NCI-H2107 (cell line): Measurements from ENCODE around the gene ARFRP1.

ENCODE experiments used
- DNase-seq: peaks from one replicate; lab custom pipeline; 2025; lab: John Stamatoyannopoulos, UW

ARFRP1 gene

GRCh38 chr20:63690898-63691710, 16.7 kb downstream of the ARFRP1 start:
- DNase-seq, result no peak

DNA sequence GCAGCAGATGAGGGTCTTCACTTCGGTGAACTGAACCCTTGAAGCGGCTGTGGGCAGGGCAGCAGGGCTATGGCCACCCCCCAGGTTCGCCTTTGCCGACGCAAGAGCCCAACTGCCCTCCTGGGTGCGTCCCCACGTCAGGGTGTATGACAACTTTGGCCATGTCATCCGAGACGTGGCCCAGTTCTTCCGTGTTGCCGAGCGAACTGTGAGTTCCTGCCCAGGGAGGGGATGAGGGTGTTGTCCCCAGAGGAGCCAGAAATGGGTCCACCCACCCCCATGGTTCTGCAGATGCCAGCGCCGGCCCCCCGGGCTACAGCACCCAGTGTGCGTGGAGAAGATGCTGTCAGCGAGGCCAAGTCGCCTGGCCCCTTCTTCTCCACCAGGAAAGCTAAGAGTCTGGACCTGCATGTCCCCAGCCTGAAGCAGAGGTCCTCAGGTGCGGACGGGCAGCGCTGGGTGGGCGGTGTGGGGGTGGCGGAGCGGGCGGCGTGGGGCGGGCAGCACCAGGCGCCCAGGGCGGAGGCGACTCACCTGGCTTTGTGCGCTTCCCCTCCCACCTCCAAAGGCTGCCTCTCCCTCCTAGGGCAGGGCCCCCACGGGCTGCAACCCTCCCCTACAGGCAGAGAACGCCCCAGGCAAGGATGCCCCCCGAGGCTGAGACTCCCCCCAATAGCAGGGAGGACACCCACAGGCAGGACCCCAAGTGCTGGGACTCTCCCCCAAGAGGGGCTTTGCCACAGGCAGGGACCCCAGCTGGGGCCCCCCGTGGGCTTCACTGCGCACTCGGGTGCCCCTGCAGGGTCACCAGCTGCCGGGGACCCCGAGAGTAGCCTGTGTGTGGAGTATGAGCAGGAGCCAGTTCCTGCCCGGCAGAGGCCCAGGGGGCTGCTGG, 17.5 kb downstream of the ARFRP1 start:
- no peak for DNase-seq

DNA sequence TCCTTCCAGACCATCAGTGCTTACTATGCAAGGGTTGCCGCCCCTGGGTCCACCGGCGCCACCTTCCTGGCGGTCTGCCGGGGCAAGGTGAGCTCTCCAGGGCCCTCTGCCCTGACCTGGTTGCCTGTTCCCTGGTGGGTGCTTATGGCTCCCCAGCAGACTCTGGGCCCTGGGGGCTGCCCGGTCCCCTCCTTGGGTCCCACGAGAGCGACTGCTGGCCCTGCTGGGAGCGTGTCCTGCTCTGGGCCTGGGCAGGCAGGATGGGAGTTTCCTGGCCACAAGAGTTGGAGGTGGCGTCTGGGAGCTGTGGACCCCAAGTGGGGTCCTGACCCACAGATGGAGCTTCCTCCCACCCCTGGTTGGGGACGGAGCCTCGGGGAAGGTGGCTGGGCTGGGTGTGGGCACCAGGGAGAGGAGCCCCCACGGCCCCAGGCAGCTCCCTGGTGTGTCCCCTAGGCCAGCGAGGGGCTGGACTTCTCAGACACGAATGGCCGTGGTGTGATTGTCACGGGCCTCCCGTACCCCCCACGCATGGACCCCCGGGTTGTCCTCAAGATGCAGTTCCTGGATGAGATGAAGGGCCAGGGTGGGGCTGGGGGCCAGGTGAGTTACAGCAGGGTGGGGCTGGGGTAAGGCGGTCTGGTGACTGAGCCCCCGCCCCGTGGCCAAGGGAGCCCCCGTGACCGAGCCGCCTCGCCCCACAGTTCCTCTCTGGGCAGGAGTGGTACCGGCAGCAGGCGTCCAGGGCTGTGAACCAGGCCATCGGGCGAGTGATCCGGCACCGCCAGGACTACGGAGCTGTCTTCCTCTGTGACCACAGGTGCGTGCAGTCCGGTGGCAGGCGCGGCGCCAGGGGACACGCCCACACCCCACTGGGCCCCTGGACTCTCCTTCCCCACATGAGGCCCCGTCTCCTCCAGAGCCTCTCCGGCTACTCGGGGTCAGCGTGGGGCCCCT, 18.5 kb downstream of the ARFRP1 start:
- no peak for DNase-seq

DNA sequence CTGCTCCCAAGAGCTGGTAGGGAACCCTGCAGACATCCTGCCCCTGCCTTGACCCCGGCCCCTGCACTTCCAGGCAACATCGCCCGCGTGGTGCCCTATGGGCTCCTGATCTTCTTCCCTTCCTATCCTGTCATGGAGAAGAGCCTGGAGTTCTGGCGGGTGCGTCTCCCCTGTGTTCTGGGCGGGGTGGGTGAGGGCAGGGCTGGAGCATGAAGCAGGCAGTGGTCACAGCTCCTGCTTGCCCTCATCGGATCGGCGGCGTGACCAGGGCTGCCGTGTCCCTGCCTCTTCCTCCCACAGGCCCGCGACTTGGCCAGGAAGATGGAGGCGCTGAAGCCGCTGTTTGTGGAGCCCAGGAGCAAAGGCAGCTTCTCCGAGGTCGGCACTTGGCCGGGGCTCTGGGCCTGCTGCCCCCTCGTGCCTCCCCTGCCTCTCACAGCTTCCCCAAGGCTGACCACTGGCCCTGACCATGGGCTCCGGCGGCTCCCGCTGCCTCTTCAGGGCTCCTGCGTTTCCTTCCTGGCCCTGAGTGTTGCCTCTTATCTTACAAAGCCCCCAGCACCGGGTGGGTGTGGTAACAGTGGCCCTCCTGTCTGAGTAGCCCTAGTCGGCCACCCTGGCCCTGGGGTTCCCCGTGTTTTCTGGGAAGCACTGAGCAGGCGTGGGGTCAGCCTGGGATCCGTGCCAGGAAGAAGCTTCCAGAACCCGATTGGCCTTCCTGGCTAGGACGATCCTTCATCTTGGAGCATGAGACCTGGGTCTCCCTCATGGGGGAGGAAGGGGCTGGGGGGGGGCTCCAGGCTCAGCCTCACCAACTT, 19.3 kb downstream of the ARFRP1 start:
- DNase-seq, result no peak

GRCh38 chr20:63687419-63688178, 20.2 kb downstream of the ARFRP1 start:
- no peak for DNase-seq

DNA sequence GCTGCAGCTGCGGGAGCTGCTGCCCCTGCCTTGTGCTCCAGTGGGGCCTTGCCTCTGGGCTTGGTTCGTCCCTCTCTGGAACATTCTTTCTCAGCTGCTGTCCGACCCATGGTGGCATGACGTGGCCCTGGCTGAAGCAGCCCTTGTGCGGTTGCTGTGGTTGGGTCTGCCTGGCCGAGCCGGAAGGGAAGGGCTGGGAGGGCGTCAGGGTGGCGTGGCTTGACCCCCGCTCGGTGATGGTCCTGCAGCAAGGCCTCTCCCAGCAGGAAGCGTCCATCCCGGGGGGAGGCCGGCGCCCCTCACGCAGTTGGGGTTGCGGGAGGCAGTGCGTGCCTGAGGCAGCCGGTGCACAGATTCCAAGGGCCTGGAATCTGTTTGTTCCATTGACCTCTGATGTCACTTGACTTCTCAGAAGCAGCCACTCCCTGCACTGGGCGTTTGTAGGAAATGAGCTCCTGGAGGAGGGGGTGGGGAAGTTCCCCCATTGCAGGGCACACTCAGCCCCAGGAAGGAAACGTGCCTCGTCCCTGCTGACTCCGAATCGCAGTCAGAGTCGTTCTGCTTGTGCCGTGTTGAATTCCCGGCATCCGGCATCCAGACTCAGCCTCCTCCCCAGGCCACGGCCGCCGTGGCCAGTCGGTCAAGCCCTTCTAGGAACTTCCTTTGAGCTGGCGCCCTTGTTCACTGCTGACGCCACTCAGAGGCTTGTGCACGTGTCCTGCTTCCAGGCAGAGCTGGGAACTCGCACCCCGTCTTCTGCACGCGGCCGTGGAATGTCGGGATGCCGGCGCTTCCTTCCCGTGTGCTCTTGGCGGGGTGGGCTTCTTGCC, 21.1 kb downstream of the ARFRP1 start:
- no peak for DNase-seq

GRCh38 chr20:63686094-63686491, 21.7 kb downstream of the ARFRP1 start:
- no peak for DNase-seq

DNA sequence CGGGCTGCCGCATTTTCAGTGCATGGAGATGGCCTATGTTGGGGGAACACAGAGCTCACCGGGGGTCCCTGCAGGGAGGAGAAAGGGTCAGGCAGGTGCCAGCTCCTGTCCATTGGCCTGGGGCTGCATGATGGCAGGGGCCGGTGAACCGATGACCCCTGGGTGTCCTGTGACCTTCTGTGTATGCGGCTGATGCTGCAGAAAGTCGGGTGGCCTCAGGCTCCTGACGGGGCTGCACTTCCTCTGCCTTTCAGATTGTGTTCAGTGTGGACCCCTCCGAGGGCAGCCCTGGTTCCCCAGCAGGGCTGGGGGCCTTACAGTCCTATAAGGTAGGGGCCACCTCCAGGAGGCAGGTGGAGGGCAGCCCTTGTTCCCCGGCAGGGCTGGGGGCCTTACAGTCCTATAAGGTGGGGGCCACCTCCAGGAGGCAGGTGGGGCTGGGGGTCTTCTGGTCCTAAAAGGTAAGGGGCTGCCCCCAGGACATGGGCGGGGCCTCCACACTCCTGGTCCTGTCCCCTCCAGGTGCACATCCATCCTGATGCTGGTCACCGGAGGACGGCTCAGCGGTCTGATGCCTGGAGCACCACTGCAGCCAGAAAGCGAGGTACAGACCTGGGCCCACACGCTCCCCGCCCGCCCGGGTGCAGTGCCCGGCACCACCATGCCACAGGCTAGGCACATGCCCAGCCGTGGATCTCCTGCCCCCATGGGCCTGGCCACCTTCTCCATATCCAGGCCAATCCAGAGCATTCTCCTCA, 22.3 kb downstream of the ARFRP1 start:
- DNase-seq, result no peak

GRCh38 chr20:63682384-63683139, 25.2 kb downstream of the ARFRP1 start:
- DNase-seq, result no peak

DNA sequence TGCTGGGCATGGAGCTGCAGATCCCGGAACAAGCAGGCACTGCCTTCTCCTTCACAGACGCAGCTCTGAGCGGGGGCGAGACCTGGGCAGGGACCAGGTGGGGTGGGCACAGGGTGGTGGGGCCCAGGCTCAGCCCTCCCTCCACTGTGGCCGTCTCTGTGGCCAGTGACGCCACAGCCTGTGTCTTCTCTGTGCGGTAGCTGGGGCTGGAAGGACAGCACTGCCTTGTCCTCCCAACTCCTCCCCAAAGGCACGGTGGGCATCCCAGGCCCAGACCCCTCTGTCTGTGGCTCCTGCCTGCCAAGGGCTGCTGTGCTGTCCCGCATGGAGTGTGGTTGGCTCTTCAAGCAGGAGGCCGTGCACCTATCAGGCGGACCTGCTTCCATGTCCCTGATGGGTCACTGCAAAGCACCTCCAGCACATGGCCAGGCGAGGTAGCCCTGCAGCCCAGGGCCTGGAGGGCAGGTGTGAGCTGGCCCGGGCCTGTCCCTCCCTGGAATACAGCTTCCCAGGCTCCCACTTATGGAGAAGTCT, 26.1 kb downstream of the ARFRP1 start:
- no peak for DNase-seq

DNA sequence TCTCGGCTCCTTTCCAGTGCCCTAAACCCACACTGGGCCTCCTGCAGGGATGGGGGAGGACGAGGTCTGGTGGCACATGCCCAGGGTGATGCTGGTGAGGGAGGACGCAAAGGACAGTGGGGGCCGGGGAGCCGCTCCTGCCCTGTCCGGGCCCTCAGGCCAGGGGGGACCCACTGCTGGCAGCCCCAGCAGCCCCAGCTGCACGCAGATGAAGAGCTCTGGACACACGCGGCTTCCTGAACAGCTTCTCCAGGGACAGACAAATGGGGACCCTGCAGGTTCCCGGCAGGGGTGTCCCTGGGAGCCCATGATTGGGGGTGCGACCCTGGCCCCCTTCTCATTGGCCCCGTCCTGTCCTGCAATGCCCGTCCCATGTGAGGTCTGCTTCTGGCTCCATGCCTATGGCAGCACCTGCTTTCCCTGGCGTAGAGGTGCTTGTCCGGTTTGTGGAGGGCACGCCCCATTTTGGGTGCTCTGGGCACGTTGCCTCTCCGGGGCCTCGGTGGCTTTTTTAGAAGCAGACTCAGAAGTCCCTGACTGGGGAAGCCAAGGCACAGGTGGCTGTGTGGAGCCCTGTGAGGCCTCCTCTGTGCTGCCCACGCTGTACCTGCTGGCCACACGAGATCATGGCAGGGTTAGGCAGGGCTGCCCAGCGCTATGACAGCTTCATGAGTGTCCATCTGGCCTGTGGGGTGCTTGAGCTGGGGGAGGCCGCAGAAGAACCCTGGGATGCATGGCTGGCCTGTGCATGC, 26.7 kb downstream of the ARFRP1 start:
- no peak for DNase-seq

GRCh38 chr20:63680427-63680826, 27.3 kb downstream of the ARFRP1 start:
- DNase-seq, result no peak

- no peak for DNase-seq
Measured at GRCh38 chr20:63679799-63680305, 27.9 kb downstream of the ARFRP1 start.

DNA sequence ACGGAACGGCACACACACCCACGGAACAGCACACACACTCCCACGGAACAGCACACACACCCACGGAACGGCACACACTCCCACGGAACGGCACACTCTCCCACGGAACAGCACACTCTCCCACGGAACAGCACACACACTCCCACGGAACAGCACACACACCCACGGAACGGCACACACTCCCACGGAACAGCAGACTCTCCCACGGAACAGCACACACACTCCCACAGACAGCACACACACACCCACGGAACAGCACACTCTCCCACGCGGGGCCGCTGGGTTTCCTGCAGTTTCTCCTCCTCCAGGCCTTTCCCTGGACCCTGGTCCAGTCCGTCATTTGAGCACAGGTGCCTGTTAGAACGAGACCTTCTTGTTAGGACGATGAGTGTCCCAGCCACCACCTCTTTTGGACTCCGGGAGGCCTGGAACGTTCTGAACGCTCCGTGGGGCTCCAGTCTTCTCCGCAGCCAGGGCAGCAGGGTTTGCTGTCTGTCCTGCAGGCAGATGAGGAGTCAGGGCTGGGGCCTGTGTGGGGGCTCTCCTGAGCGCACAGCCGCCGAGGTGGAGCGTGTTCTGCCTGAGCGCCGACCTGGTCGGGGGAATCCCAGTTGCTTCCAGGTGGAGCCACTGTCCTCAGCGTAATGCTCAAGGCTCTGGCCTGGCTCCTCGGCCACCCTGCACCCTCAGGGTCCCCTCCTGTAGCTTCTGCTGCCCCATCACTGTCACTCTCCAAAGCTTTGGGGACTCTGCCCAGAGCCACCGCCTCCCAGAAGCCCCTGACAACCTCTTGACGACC, 28.9 kb downstream of the ARFRP1 start:
- no peak for DNase-seq

DNA sequence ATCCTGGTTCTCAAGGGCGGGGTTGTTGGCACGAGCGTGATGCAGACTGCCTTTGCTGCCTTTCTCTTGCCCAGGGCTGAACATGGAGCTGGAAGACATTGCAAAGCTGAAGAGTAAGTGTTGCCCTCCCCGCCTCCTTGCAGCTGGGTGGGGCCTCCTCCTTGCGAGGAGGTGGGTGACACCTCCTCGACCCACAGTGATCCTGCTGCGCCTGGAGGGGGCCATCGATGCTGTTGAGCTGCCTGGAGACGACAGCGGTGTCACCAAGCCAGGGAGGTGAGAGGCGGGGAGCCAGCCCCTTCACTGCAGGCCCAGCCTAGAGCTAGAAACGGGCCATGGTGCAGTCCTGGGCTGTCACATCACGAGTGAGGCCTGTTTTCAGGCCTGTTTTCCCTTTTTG, 29.7 kb downstream of the ARFRP1 start:
- no peak for DNase-seq
